Measurements from ENCODE around the gene PHKB.

PHKB gene

DNA sequence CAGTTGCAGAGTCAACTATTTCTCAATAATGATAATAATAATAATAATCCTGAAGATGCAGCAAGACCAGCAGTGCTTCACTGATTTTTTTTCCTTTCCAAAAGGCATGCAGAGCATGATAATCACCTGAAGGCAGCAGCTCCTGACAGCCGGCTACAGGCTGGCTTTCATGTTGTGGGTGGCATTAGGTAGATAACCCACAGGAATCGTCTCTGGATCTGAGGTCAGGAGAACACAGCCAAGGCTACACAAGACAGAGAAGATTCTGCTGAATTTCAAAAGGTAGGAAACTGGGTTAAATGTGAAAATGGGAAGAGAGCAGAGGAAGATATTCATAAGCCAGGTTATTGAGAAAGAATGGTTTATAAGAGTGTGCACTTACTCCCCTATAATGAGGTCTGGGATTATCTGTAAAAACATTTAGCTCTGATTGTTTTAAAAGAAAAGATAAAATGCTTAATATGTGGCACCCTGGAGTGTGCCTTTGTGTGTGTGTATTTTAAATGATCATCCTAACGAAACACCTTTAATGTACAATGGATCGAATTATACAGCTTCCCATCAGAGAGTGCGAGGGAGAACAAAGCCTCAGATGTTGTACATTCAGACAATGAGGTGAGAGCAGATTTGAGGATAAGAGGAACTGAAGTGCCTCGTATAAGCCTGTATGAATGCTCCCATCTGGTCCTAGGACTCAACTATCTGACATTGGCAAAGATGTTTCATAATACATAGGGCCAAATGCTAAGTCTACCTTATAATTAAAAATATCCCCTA is 273.1 kb downstream of the PHKB start:
- no peak for DNase-seq

DNA sequence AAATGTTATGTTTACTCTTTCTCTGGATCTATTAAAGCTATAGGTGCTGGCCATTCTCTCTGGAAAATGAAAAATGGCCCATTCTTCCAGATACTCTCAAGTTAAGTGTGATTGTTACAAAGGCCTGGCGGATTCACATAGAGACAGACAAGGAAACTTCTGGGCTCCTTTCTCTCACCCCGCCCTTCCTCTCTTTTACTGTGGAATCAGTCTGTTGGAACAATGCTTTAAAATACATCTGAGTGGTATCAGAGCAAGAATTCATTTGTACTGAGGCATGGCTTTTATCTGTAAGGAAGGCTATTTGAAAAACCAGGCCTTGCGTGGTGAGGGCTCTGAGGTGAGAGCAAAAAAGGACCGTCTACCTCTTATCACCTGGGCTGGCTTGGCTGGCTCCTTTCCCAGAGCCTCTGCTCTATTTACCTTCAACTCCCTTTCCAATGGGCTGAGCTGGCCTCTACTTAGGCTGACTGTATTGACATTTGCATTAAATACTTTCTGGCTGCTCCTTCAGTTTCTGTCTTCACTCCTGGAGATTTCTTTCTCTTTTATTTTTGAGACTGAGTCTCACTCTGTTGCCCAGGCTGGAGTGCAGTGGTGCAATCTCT is 274.0 kb downstream of the PHKB start:
- no peak for DNase-seq

GRCh38 chr16:47750371-47750770 is 289.2 kb downstream of the PHKB start:
- no peak for DNase-seq
